HCT116 (cell line): Measurements from ENCODE around the gene URB1. TPM values are rescaled to one million over a fixed set of nuclear protein-coding genes. Genes with fewer than 3 reads are reported as not detected.

Experiments
- ATAC-seq: fragments of 200-7000 bp; cut with Tn5 transposase; 2 replicates; pipeline ENCODE4 v1.9.1; 2020; ENCODE audit warnings: mild to moderate bottlenecking, moderate library complexity
- BruUV-seq: library from RNA; stranded (reverse); fragments of 400-500 nt; replicated peaks from 2 replicates; lab custom pipeline; 2021; lab: Mats Ljungman, UMichigan
- CTCF ChIA-PET: fragments of 300-600 bp; sonication (Branson Sonifier 250); formaldehyde crosslinking; loops from one replicate; lab custom pipeline; 2021; ENCODE audit warnings: antibody characterized with exemption; lab: Charles Lee
- POLR2A ChIA-PET: fragments of 300-600, 350-600 bp; sonication (Branson Sonifier 250); formaldehyde crosslinking; loops from one replicate; lab custom pipeline; 2021; ENCODE audit warnings: antibody characterized with exemption; lab: Charles Lee
- RAD21 ChIA-PET, 2 experiments: fragments of 300-600 bp; sonication (Branson Sonifier 250); formaldehyde crosslinking; loops; one replicate each; lab custom pipeline; 2023; ENCODE audit warnings: low total read pairs in 2 of 2; ENCODE audit not compliant: uncharacterized antibody in 2 of 2, unreplicated experiment in 2 of 2, low non-redundant PET in 1 of 2; lab: Charles Lee
- DNase-seq: peaks from one replicate; pipeline ENCODE4 v3.0.0-alpha.2; 2010; ENCODE audit warnings: low read depth, low spot score
- H2AFZ ChIP-seq: fragments of 200-600 bp; shearing (Covaris generic), sonication (generic); 2 replicates; pipeline ENCODE4 v1.6.1; 2017; ENCODE audit warnings: low read depth, mixed run types, mixed read lengths, antibody characterized with exemption, low read length; ENCODE audit not compliant: poor library complexity, severe bottlenecking
- H3K27ac ChIP-seq: 2 replicates; pipeline ENCODE4 v1.5.1; 2012; ENCODE audit warnings: low read depth, low read length
- H3K27me3 ChIP-seq: fragments of 200-600 bp; sonication (generic); 2 replicates; pipeline ENCODE4 v1.6.1; 2016; ENCODE audit warnings: mixed run types, low read length, mixed read lengths; ENCODE audit not compliant: insufficient read depth
- H3K36me3 ChIP-seq, 2 experiments: fragments of 200-500 bp in 1 of 2; fragments of 200-600 bp in 1 of 2; sonication (Bioruptor generic) in 1 of 2; sonication (generic) in 1 of 2; 2 replicates each; pipeline versions ENCODE4 v1.5.1 to v1.6.1; 2014 to 2016; ENCODE audit warnings: low read length in 2 of 2, inconsistent platforms in 1 of 2, mixed read lengths in 1 of 2, mixed run types in 1 of 2; ENCODE audit not compliant: insufficient read depth in 2 of 2, control insufficient read depth in 1 of 2
- H3K4me1 ChIP-seq, 2 experiments: fragments of 200-600 bp in 1 of 2; sonication (generic) in 1 of 2; 2 replicates each; pipeline versions ENCODE4 v1.5.1 to v1.6.1; 2012 to 2017; ENCODE audit warnings: low read length in 2 of 2, inconsistent platforms in 1 of 2, mild to moderate bottlenecking in 1 of 2, mixed read lengths in 1 of 2, mixed run types in 1 of 2, moderate library complexity in 1 of 2; ENCODE audit not compliant: insufficient read depth in 2 of 2, control insufficient read depth in 1 of 2
- H3K4me2 ChIP-seq: fragments of 200-600 bp; sonication (generic); 2 replicates; pipeline ENCODE4 v1.6.1; 2017; ENCODE audit warnings: mixed run types, low read length, mixed read lengths
- H3K4me3 ChIP-seq, 2 experiments: fragments of 200-600 bp in 1 of 2; sonication (generic) in 1 of 2; replicated peaks in 1 of 2; 2 replicates each; pipeline ENCODE4 v1.5.1; 2011 to 2016; ENCODE audit warnings: low read length in 2 of 2, control low read depth in 1 of 2, low read depth in 1 of 2, mild to moderate bottlenecking in 1 of 2, mixed read lengths in 1 of 2, mixed run types in 1 of 2
- H3K79me2 ChIP-seq: fragments of 200-600 bp; sonication (generic); 2 replicates; pipeline ENCODE4 v1.6.1; 2017; ENCODE audit warnings: mild to moderate bottlenecking, mixed run types, low read length, moderate library complexity, mixed read lengths; ENCODE audit not compliant: insufficient read depth
- H3K9ac ChIP-seq: fragments of 200-600 bp; sonication (generic); 2 replicates; pipeline ENCODE4 v1.6.1; 2016; ENCODE audit warnings: low read length, mixed read lengths
- H3K9me2 ChIP-seq: fragments of 200-600 bp; sonication (generic), shearing (Covaris generic); 2 replicates; pipeline ENCODE4 v1.6.1; 2017; ENCODE audit warnings: mixed run types, mild to moderate bottlenecking, moderate library complexity; ENCODE audit not compliant: insufficient read depth
- H3K9me3 ChIP-seq, 2 experiments: fragments of 200-500 bp in 1 of 2; fragments of 200-600 bp in 1 of 2; sonication (Bioruptor generic) in 1 of 2; sonication (generic) in 1 of 2; 2 replicates each; pipeline ENCODE4 v1.6.1; 2014 to 2017; ENCODE audit warnings: low read length in 2 of 2, mixed read lengths in 2 of 2, inconsistent platforms in 1 of 2, low read depth in 1 of 2, mild to moderate bottlenecking in 1 of 2, mixed run types in 1 of 2, moderate library complexity in 1 of 2; ENCODE audit not compliant: control insufficient read depth in 1 of 2, insufficient read depth in 1 of 2
- H4K20me1 ChIP-seq: fragments of 200-600 bp; sonication (generic), shearing (Covaris generic); 2 replicates; pipeline ENCODE4 v1.6.1; 2017; ENCODE audit warnings: mixed run types, mild to moderate bottlenecking, moderate library complexity; ENCODE audit not compliant: insufficient read depth
- CBX3 ChIP-seq: IDR thresholded peaks from 2 replicates; pipeline ENCODE4 v1.6.1; 2012; ENCODE audit warnings: low read depth
- CEBPB ChIP-seq: IDR thresholded peaks from 2 replicates; pipeline ENCODE4 v1.6.1; 2012; ENCODE audit warnings: low read depth
- EGR1 ChIP-seq: IDR thresholded peaks from 2 replicates; pipeline ENCODE4 v1.6.1; 2012; ENCODE audit warnings: low read depth
- ELF1 ChIP-seq: IDR thresholded peaks from 2 replicates; pipeline ENCODE4 v1.6.1; 2012; ENCODE audit warnings: low read depth, borderline replicate concordance
- EZH2 ChIP-seq: fragments of 200-600 bp; sonication (generic); IDR thresholded peaks from 2 replicates; pipeline ENCODE4 v1.6.1; 2017; ENCODE audit warnings: antibody characterized with exemption, mixed run types
- FOSL1 ChIP-seq: IDR thresholded peaks from 2 replicates; pipeline ENCODE4 v1.6.1; 2012; ENCODE audit warnings: low read depth
- MAX ChIP-seq: IDR thresholded peaks from 2 replicates; pipeline ENCODE4 v1.6.1; 2012
- REST ChIP-seq: IDR thresholded peaks from 2 replicates; pipeline ENCODE4 v1.6.1; 2012; ENCODE audit warnings: low read depth
- SP1 ChIP-seq: IDR thresholded peaks from 2 replicates; pipeline ENCODE4 v1.6.1; 2012; ENCODE audit warnings: low read depth
- SRF ChIP-seq: IDR thresholded peaks from 2 replicates; pipeline ENCODE4 v1.6.1; 2012; ENCODE audit warnings: low read depth
- ZBTB33 ChIP-seq: IDR thresholded peaks from 2 replicates; pipeline ENCODE4 v1.6.1; 2011; ENCODE audit warnings: mild to moderate bottlenecking, low read length, moderate library complexity; ENCODE audit not compliant: insufficient replicate concordance; ENCODE audit errors: extremely low read depth
- intact Hi-C: fragments of 100-400 bp; cut with micrococcal nuclease; formaldehyde crosslinking; loops from 2 replicates; pipeline ENCODE4 v1.10.0; 2022
- total RNA-seq: library from RNA; stranded (reverse); gene quantifications from one replicate; pipeline ENCODE4 v1.2.1, GENCODE V29; 2021; ENCODE audit not compliant: unreplicated experiment

Gene URB1
- total RNA-seq, 1 experiment from 2014 or later: 28.3 TPM

GRCh38 chr21:32322676-32323075, 70.1 kb downstream of the URB1 start (continued):
- TF ChIP-seq REST: no peak
- TF ChIP-seq CBX3: no peak
- no peak for TF ChIP-seq SP1
- no peak for TF ChIP-seq SRF
- TF ChIP-seq CEBPB: no peak
- TF ChIP-seq EZH2: no peak
- TF ChIP-seq ZBTB33: no peak
- no peak for TF ChIP-seq ELF1

GRCh38 chr21:32322103-32322502, 70.7 kb downstream of the URB1 start:
- H2AFZ ChIP-seq: no peak overlapping the region
- peaks cover 73 to 90% of the 10 kb centered on the region in 2 experiments for H3K36me3 ChIP-seq
- CTCF ChIA-PET: no interaction called here
- no peak overlapping the region for H3K9ac ChIP-seq
- no TSS peak for BruUV-seq
- no peaks in the 10 kb centered on the region for H3K27me3 ChIP-seq
- DNase-seq (no peak), ATAC-seq (no peak)
- TF ChIP-seq CEBPB: no peak
- TF ChIP-seq EGR1: no peak
- TF ChIP-seq SP1: no peak
- TF ChIP-seq EZH2: no peak
- TF ChIP-seq MAX: no peak
- TF ChIP-seq FOSL1: no peak
- intact Hi-C loops: no loop called here
- RAD21 ChIA-PET: no interaction called here
- H3K4me2 ChIP-seq: no peak overlapping the region
- peaks cover 25% of the 10 kb centered on the region for H3K79me2 ChIP-seq
- POLR2A ChIA-PET: no interaction called here
- no peaks in the 10 kb centered on the region for H4K20me1 ChIP-seq
- H3K4me3 ChIP-seq: no peak overlapping the region
- no peaks in the 10 kb centered on the region for H3K9me2 ChIP-seq
- no peaks in the 10 kb centered on the region for H3K9me3 ChIP-seq
- H3K27ac ChIP-seq: no peak overlapping the region
- H3K4me1 ChIP-seq: no peaks in the 10 kb centered on the region
